GM18868 (cell line): ENCODE data around the gene NSD1.
"Not testable (repeated sequence)": the region's sequence is repeated elsewhere in the genome, so short reads cannot be mapped to it uniquely, and the experiment has no call there.

Source experiments
- ATAC-seq: cut with Tn5 transposase; IDR thresholded peaks from one replicate; pipeline ENCODE4 v1.9.1; 2021; ENCODE audit warnings: mild to moderate bottlenecking, moderate library complexity; ENCODE audit not compliant: unreplicated experiment

NSD1 gene

DNA sequence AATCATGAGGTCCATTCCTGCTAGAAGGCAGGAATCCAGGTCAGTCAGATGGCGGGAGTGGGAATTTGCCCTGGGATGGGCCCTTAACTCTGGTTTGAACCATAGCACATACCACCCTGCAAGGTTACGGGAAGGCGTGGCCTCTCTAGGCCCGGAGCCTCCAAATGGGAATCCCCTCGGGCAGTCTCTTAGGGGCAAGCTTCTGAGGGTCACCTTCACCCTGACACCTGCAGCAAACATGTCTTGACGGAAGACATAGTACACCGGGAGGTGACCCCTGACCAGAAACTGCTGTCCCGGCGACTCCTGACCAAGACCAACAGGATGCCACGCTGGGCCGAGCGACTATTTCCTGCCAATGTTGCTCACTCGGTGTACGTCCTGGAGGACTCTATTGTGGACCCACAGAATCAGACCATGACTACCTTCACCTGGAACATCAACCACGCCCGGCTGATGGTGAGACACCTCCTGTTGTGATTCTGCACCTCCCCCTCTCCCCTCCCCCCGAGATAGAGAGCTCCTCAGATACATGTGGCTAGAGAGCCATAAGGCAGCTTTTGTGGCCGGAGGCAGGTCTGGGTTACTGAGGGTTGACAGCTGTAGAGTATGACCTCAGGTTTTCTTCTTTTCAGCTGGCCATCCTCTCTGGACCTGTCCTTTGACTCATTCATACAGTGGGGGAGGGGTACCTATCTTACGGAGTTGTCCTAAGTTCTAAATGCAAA is 171.0 kb downstream of the NSD1 start:
- ATAC-seq: no peak

DNA sequence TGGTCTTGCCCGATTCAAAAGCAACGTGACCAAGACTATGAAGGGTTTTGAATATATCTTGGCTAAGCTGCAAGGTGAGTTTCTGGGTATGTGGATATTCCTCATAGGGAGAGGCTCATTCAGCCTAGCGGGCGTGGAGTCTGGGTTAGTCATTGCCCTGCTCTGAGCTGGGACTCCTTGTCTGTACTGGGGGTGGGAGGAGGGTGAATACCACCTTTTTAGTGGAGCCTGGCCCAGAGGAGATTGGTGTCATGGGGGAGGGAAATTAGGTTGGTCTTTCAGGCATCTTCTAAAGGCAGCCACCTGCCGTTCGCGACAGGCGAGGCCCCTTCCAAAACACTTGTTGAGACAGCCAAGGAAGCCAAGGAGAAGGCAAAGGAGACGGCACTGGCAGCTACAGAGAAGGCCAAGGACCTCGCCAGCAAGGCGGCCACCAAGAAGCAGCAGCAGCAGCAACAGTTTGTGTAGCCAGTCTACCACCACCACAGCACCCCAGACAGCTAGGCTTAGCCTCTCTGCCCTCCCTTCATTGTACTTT is 172.6 kb downstream of the NSD1 start:
- not testable (repeated sequence) for ATAC-seq

DNA sequence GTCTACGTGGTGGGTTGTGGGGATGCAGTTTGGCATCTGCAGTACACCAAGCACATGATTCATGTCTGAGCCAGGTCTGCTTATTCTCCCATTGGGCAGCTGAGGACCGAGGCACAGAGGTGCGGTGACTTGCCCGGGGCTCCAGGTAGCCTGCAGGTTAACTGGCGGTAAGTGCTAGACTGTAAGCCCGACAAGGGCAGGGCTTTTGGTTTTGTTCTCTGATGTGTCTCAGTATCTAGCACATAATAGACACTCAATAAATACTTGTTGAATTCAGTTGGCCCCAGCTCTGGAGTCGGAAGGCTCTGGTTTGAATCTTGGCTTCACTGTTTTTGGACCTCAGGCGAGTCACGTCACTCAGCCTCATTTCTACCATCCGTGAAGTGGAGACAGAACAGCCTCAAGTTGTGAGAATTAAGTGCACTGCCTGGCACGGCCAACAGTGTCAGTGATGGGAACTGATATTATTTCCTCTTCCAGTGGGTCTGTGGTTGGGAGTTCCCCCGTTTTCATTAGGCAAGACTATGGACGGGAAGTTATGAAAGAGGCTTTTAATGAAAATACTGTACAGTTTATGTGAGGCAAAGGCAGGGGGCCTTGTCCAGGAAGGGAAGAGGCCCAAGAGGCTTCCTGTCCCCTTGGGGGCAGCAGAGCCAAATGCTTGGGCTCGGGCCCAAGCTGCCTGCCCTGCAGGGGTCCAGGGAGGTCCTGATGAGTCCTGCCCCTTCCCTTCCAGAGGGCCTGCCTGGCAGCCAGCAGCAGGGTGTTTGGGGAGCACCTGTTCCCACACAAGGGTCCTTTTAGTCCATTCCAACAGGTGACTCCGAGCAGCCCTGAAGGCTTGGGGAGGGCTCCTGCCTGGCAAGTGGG is 173.3 kb downstream of the NSD1 start:
- ATAC-seq: no peak

DNA sequence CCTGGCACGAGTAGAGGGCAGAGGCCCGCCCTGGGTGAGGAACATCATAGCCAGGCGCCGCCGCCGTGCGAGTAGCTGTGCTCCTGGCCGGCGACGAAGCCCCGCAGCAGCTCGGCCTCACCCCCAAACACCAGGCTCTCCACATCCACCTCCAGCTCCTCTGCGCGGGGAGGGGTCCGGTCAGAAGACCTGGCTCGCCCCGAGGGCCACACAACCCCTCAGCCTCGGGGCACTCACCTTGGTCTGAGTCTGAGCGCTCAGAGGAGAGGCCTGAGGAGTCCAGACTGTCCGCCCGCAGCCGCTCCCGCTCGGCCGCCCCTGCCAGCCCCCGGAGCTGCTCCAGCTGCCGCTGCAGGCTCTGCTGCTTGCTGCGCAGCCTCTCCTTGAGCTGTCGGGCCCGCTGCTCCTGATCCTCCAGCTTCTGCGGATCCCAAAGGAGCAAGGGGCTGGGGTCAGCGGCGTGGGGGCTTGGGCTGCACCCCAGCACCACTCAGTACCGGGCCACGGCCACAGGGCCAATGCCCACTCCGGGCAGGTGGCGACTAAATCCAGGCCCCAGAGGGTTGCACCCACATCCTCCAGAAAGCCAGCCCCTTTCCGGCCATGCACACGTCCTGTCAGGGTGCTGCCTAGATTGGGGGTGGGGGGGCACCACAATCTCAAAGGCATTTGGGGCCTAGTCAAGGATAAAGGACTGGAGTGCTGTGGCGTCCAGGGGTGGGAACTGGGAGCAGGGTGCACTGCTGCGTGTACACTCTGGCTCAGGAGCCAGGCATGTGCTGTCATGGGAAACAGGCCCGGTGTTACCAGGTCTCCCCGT is 174.2 kb downstream of the NSD1 start:
- no peak for ATAC-seq

DNA sequence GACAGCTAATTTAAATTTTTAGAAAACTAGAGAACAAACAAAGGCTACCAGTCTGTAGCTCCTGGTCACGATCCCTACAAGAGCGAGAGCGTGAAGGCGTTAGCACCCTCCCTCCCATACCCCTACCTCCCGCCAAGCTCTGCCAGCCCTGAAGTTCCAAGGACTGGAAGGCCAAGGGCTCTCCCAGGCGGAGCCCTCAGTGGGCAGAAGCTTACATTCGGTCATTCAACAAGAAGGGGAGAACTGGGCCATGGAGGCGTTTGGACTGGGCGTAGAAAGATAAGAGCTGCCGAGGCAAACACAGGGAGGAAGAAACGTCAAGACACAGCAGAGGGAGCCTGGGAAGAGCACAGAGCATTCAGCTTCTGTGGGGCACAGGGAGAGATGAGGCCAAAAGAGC is 175.2 kb downstream of the NSD1 start:
- no peak for ATAC-seq

DNA sequence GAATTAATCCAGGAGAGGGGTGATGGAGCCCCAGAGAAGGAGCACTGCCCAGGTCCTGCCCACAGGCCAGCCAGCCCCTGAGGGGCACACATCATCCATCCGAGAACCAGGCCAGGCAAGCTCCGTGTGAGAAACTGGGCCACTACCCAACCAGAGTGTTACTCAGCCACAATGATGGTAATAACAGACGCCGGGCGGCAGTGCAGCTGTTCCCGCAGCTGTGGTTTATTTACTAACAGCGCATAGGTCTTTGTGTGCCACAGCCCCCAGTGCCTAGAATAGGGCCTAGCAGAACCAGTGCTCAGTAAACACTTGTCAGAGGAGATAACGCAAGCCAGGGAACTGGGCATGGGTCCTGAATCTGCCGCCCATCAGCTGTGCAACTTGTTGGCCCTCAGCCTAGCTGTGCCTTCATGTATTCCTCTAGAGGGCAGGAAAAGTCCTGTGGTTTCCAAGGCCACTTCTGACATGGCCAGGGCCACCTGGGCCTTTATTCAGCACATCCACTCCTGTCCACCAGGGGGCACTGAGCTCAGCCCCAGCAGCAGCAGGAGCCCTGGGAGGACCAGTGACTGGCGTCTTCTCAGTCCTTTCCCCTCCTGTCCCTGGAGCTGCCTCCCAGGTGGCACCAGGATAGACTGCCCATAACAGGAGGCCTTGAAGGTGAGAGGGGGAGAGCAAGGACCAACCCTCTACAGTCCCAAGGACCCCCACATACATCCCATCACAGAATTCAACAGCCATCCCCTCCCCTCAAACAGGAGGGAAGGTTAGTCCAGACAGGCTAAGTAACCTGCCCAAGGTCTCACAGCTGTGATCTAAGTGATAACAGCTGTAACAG is 176.0 kb downstream of the NSD1 start:
- no peak for ATAC-seq

DNA sequence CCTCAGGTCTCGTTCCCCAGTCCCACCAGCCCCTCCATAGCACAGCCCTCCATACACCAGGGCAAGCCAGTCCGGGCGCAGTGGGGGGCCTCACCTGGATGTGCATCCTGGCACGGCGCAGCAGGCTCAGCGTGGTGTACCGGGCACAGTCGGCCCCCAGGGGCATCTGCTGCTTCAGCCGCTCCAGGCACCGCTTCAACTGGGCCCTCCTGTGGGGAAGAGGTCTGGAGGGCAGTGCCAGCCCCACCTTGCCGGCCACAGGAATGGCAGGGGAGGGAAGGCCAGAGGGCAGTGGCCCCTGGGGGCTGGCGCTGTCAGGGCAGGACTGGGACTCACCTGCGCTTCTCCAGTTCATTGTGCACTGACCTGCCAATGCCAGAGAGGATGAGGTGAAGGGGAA is 176.8 kb downstream of the NSD1 start:
- ATAC-seq: no peak

DNA sequence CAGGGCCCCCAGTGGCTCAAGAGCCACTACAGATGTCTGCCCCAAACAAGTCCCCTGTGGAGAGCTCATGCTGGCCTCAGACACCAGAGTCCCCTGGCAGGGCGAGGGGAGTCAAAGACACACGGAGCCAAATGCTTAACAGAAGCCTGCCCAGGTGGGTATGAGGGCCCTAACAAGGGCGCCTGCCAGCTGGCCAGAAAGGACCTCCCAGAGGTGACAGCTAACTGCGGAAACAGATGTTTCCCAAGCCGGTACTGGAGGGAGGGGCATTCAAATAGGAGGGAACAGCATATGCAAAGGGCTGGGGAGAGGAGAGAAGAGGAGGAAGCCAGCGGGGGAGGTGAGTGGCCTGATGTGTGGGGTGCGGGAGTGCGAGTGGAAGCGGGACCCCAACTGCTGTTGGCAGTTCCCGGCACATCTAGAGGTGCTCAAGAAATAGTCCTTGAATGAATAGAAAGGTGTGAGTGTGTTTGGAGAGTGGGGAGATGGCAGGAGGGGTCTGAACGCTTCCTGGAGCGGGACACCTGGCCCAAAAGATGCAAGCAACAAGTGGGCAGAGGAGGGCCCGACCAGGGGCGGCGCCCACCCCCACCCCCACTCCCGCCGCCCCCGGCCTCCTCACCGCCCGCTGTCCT is 177.3 kb downstream of the NSD1 start:
- no peak for ATAC-seq

DNA sequence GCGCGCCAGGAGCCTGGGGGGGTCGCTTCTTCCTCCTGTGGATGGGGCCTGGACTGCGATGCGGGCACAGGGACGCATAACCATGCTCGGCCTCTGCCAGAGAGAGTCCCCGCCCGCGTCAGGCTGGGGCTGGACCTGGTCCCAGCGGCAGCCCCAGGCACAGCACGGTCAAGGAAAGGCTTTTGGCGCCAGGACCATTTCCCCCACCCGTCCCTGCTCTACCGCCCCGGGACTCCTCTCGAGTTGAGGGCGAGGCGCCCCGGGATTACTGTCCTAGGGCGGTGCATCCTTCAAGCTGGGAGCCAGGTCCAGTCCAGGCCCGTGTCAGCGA is 177.8 kb downstream of the NSD1 start:
- ATAC-seq: no peak

DNA sequence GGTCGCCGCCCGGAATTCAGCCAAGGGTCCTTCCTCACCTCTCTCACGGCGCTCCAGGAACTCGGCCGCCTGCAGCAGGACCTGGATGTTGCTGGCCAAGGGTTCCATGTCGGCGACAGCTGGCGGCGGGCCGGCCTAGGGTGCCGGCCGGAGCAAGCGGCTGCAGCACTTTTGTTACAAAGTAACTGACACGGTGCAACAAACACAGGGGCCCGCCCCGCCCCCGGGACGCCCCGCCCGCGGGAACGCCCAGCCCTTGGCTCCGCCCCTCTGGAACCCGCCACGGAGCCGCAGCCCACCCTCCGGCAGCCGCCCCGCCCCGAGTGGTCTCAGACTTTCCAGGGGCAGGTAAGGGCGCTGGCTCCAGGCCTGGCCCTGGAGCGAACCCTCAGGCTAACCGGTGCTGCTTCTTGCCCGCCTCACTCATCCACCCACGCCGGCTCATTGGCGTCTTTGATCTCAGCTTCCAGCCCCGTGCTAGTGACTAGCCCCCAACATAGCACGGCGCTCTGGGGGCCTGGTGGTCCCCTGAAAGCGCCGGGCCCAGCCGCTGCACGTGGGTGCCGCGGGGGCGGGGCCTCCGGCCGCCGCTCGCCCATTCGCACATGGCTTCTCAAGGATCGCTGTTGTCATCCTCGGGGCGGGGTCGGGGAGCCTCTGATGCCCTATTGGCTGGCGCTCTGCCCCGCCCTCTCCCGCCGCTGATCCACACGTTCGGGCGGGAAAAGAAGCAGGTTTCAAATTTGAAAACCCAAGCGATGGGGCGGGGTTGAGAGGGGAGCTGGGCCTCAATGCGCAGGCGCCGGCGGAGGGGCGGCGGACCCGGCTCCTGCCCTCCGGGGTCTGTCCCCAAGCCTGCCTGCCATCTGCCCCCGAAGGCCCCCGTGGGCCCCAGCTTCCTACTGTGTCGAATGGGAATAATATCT is 178.4 kb downstream of the NSD1 start, which contains the start of gene MXD3:
Gene MXD3, minus strand, starts transcription at position 176 of the 926 bp plus-strand sequence. Its CDS starts 68 bp downstream, at position 108.
- peak; percentile 79 for ATAC-seq

DNA sequence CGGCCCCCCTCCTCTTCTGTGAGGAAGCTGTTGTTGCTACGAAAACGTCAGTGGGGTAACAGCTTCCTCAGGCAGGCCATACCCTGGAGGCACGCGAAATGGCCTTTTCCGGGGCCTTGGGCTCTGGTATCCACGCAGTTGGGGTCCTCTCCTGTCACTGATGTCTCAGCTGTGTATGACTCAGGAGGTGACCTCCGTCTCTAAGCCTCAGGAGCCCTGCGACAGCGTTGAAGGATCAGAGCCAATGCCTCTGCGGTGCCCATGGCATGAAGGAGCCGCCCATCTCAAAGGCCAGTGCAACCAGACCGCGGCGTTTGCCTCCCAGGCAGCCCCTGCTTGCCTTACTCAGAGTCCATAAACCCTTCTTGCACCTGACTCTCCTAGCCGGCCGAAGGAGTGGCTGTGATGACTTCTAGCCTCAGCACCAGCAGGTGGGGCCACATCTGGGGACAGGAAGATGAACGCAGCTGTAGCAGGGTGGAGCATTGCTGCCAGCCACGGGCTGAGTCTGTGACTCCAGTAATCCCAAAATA is 179.1 kb downstream of the NSD1 start:
- peak; percentile 13 for ATAC-seq

DNA sequence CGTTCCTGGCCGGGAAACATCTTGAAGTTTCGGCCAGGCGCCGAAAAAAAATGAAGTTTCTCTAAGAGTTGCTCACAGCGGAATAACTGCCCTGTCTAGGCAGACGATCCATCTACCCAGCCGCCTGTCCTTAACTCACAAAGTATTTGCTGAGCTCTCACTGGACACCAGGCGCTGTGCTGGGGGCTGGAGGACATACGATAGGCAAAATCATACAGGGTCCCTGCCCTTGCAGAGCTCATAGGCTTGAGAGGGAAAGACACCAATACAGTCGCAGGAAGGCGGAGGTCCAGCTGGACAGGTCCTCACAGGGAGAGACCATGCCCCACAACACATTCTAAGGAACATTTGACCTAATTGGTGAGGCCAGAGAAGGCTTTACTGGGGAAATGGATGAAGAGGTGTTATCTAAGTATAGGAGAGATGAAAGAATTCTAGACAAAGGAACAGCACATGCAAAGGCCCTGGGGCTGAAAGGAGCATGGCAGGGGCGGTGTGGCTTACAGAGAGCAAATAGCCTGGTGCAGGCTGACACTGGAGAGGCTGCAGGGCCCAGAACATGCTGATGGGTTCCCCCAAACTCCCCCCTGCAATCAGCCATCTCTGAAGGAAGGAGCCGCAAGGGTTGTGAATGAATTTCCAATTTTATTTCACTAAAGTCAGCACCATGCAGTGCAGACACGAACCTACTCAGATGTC is 180.1 kb downstream of the NSD1 start:
- ATAC-seq: no peak

DNA sequence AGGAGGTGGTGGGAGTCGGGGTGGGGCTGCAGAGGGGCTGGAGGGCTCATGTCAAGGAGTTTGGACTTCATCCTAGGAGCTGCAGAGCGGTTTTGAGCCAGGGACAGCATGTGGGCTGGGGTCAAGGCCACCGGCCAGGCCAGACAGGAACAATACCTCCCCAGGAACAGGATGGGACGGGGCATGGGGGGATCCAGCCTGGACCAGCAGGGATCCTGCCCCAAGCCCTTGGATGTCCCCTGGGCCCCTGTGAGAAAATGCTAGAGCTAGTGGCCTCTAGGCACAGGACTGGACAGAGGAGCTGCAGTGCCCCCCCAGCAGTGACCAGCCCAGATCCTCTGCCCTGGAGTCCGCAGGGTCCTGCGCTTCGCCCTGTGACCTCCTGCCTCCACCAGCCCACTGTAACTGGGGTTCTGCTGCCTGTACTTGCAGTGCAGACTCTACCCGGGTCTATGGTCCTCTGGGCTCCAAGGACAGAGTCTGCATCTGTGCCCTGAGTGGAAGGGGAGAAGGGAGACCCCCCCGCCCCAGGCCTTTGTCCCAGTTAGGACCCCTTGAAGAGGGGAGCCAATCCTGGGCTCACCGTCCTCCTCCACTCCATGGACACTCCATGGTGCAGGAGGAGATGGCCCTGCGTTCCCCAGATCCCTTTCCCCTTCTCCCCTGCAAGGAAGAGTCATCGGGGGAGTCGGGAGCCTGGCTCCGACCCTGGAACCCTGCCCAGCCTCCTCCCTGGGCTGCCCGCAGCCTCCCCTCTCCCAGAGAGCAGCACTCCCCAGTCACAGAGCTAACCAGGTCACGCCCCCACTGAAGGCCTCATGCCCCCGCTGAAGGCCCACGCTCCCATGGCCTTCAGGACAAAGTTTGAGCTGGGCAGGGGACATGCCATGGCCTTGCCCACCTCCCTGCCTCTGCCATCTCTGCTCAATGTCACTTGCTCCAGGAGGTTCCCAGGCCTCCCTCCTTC is 181.1 kb downstream of the NSD1 start:
- no peak for ATAC-seq

DNA sequence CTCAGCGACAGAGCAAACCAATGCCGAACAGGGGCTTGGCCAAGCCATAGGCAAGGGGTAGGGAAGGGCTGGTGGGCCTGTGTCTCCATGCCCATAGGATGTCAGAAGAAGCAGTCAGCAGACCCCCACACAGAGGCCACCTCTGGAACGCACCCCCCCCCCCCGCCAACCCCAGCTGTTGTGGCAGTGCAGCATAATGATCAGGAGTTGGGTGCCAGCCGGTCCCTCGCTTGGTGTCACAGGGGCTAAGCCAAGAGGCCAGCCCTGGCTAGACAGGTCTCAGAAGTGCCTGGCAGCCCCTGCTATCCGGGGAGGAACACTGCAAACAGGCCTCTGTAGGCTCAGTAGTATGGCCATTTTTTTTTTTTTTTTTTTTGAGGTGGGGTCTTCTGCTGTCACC is 181.8 kb downstream of the NSD1 start:
- no peak for ATAC-seq

DNA sequence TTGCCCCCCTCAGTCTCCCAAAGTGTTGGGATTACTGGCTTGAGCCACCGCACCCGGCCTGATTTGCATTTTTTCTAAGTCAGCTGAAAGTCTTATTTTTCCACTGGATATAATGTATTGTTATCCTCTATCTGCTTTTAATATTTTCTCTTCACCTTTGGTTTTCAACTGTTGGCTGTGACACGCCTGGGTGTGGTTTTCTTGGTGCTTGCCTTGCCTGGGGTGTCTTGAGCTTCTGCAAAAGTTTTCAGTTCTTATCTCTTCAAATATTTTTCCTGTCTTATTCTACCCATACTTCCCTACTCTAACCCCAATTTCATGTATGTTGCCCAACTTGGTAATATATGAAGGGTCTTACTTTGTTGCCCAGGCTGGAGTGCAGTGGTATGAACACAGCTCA is 182.4 kb downstream of the NSD1 start:
- no peak for ATAC-seq

DNA sequence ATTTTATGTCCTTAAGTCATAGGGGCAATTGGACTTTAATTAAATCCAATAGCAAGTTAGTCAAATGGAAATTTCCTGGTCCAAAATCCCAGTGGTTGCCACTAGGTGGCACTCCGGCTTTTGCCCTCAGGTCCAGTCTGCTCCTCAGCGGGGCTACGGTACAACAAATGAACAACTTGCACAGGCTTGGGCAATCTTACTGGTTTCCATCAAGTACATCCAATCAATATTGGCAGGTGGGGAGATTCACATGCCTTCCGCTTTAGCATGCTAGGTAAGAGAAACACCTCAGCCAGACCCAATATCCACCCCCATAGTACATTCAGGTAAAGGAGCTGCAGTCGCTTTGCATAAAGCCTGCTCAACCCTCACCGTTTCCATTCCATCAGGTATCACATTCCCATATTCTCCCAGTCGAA is 184.4 kb downstream of the NSD1 start:
- ATAC-seq: peak; percentile 48
